DMS53 treated with DMSO at 0.1 percent for 48 hours (cell line): ENCODE measurements around the gene CDIP1.
A peak's percentile ranks its signal among the peaks of the same experiment; 100 is the strongest.
"Not testable (repeated sequence)": the region's sequence is repeated elsewhere in the genome, so short reads cannot be mapped to it uniquely, and the experiment has no call there.

ENCODE experiments used
- DNase-seq: peaks from one replicate; lab custom pipeline; 2025; ENCODE audit not compliant: unreplicated experiment; lab: John Stamatoyannopoulos, UW

The CDIP1 gene

DNA sequence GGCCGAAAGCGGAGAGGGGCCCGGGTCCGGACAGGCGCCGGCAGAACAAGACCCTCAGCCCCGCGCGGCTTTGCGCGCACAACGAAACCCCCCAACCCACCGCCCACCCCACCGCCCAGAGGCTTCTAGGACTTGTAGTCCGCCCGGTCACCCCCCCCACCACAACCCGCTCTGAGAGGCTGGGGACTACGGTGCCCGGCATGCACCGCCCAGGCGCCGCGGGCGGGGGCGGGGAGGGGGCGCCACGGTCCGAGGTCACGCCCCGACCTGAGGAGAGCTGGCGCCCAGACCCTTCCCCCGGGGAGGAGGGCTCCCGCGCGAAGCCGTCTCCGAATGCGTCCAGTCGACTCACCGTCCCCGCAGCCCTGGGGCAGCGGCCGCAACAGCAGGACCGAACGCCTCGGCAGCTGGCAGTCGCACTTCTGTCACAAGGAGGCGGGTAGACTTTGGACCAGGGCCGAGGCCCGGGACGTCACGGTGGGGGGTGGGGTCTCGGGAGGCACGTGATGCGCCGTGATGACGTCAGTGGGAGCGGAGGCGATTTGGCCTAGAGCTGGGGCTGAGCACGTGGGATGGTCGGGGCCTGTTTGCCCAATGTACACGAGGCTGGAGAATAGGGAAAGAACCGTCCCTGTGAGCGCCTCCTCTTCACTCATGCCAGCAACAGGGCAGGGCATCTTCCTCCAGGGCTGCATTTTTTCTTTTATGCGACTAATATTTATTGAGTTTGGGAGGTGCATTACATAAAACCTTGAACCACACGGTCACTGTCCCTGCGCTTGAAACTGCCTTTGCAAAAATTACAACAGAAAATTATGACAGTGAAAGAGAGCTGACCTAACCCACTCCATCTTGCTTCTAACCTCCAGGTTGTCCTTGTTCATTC is at the start of gene CDIP1:
Gene CDIP1 (minus strand): TSS at position 424 of the 886 bp plus-strand sequence. CDS start 24,643 bp downstream, outside the sequence.
- peak; percentile 80 for DNase-seq

DNA sequence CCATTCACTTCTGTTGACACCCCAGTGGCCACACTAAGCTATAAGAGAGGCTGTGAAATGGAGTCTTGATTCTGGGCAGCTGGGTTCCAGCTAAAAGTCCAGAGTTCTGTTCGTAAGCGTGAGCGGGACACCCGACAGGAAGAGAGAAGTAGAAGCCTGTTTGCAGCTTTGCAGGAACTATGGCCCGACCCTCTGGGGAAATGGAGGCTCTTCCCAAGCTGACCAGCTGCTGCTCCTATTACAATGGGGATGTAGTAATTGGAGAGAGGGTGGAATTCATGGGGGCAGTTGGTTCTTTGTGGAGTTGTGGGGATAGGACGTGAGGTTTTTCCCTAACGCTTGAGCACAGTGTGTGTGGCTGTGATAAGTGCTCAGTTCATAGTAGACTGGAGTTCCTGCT is 47.7 kb upstream of the CDIP1 start:
- DNase-seq, result no peak

DNA sequence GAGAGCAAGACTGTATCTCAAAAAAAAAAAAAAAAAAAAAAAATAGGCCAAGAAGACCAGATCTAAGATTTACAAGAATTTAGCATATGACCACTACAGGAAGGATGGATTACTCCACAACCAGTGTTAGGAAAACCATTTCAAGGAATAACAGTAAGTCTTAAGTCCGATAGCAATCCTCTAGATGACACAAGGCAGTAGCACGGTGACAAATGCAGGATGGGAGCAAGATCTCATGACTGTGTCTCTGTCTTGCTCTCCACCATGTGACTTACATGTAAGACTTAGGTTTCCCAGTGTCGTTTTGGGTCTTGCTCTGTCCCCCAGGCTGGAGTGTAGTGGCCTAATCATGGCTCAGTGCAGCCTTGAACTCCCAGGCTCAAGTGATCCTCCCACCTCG is 45.3 kb upstream of the CDIP1 start:
- DNase-seq, result no peak

DNA sequence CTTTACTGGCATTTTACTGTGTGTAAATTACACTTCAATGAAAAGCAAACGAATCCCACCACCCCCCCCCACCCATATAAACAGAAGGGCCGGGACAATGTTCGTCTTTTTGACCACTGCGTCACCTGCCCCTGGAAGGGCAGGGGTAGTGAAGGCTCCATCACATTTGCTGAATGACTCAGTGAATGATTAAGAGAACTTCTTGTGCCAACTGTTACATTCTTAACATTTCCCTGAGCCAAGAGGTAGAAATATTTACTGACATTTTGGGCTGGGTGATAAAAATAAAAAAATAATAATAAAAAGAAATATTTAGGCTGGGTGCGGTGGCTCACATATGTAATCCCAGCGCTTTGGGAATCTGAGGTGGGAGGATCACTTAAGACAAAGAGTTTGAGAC is 41.7 kb upstream of the CDIP1 start:
- no peak for DNase-seq

DNA sequence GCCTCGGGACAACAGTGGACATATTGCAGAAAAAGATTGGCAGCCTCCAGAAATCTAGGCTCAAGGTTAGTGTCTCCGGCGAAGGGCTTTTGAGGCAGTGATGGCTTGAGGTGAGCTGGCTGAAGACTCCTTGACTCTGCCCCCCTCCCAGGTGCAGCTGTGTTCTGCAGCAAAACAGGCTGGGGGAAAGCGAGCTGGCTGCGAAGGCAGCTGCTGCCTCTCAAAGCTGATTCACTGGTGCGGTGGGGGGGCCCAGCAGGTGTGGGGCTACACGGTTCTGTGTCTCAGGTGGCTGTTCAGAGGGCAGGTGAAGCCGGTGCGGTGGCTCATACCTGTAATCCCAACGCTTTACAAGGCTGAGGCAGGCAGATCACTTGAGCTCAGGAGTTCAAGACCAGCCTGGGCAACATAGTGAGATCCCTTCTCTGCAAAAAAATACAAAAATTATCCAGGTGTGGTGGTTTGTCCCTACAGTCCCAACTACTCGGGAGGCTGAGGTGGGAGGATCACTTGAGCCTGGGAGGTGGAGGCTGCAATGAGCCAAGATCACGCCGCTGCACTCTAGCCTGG is 40.5 kb upstream of the CDIP1 start:
- peak; percentile 70 for DNase-seq

- no peak for DNase-seq
Measured at GRCh38 chr16:4576008-4576407, 37.4 kb upstream of the CDIP1 start.

- DNase-seq, result no peak
Measured at GRCh38 chr16:4574919-4575705, 36.5 kb upstream of the CDIP1 start.

DNA sequence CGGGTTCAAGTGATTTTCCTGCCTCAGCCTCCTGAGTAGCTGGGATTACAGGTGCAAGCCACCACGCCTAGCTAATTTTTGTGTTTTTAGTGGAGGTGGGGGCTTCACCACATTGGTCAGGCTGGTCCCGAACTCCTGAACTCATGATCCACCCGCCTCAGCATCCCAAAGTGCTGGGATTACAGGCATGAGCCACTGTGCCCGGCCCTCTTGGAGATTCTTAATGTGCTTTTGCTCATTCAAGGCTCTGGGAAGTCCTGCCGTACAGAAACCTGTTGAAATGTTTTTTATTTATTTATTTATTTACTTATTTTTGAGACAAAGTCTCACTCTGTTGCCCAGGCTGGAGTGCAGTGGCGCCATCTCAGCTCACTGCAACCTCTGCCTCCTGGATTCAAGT is 35.4 kb upstream of the CDIP1 start:
- not testable (repeated sequence) for DNase-seq

- no peak for DNase-seq
Measured at GRCh38 chr16:4572715-4573114, 34.1 kb upstream of the CDIP1 start.

- no peak for DNase-seq
Measured at GRCh38 chr16:4570688-4571321, 32.2 kb upstream of the CDIP1 start.

- DNase-seq, result no peak
Measured at GRCh38 chr16:4570086-4570485, 31.5 kb upstream of the CDIP1 start.

DNA sequence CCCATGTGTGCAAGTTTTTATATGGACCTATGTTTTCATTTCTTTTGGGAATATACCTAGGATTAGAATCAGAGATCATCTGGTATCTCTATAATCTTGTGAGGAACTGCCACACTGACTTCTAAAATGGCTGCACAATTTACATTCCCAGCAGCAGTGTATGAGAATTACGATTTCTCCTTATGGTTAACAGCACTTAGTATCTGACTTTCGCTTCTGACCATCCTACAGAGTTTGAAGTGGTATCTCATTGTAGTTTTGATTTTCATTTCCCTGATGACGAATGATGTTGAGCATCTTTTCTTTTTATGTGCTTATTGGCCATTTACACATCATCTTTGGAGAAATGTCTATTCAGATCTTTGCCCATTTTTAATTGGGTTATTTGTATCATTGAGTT is 27.6 kb upstream of the CDIP1 start:
- DNase-seq, result no peak

GRCh38 chr16:4564661-4565267 is 26.2 kb upstream of the CDIP1 start:
- DNase-seq, result no peak

DNA sequence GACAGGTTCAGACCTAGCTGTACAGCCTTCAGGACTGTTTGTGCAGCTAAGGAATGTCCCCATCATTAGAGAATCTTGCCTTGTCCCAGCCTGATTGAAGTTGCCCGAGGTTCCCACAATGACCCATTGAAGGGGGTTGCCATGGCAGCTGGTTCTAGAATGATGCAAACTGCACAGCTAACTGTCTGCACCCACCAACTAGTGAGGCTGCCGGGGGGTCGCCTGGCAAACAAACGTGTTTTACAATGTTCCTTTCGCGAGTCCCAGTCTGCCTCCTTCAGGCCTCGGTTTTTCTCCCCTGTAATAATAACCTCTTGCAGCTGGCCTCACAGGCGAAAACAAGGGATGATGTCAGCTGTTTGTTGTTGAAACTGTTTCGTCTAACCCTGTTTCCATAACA is 23.0 kb upstream of the CDIP1 start:
- no peak for DNase-seq

GRCh38 chr16:4557973-4558372 is 19.4 kb upstream of the CDIP1 start:
- no peak for DNase-seq

DNA sequence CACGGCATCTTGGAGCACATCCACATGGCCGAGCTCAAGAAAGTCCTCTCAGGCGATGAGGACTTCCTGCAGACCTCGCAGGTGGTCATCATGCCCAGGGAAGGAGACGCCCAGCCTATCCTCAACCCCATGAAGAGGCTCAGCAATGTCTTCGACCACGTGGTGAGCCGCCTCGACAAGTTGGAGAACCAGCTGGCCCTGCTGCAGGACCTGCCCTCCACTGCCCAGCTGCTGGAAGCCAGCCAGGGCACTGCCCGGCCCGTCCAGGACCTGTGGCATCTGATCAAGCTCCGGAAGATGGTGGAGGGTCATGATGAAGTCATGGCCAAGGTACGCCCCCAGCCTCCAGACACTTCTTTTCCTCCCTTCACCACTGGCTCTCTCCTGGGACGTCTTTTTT is 18.0 kb upstream of the CDIP1 start:
- DNase-seq, result no peak

DNA sequence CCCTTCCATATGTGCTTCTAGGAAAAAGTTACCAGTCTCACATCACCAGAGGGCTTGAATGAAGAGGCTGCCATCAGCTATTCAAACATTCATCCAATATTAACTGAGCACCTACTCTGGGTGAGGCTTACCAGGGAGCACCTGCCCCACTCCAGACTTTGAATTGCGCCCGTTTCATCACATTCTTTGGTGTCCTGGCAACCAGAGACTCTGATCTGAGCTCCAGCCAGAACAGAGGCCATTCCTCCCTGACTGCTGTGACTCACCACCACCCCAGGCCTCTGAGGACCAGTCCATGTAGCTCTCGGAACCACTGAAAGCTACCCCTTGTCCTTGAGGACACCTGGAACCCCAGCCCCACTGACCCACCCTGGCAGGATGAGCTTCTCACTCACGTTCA is 17.5 kb upstream of the CDIP1 start, which contains the start of gene C16orf96:
Gene C16orf96 (plus strand): TSS at position 229 of the 400 bp plus-strand sequence. CDS start 150 bp downstream, at position 379.
- DNase-seq, result peak; percentile 20

GRCh38 chr16:4552541-4552940 is 14.0 kb upstream of the CDIP1 start:
- DNase-seq, result no peak

DNA sequence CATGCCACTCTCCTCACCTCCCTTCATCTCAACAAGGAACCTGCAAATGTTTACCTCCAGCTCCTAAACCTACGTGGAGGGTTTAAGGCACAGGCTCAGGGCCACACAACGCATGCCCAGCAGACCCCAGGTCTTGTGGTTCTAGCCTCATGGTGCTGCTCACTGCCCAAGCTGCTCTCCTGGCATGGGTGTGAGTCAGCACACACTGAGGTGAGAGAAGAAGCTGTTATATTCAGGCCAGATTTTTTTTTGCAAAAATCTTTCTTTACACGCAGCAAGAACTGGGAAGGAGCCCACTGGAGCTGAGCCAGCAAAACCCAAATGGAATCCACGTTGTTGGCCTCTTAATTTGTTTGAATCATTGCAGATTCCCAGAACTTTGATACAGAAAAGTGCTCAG is 12.0 kb upstream of the CDIP1 start:
- no peak for DNase-seq

DNA sequence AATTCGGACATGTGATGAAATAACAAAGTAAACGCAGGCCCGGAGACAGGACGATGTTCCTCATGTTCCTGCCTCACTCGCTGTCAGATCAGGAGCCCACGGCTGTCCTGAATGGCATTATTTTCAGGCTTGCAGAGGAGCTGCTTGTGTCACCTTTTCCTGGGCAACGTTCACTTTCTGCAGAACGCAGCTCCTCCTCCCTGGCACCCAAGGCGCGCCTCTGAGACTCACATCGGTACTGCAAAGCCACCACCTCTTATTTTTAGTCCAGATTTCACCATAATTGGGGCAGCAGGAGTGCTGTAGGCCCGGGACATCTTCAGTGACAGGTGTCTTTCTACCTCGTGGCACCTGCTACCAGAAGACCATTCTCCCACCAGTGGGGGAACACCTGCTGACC is 9.6 kb upstream of the CDIP1 start:
- DNase-seq, result no peak

DNA sequence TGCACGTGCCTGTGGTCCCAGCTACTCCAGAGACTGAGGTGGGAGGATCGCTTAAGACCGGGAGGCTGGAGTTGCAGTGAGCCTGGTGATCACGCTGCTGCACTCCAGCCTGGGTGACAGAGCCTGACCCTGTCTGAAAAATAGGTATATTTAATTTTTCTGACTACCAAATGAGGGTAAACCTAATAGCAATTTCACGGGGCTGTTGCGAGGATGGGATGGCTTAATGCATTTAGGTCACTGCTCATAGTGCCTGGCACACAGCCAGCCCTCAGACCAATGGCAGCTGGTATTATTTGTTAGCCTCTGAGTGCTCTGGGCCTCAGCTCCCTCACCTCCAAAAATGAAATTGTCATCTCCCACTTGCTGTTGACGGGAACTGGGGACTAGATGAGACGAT is 5.9 kb upstream of the CDIP1 start:
- DNase-seq, result no peak
